Activated T-helper 1 cell treated with anti-CD3 and anti-CD28 coated beads, Interleukin-12 subunit alpha, Interleukin-12 subunit beta, Interleukin-2, Interleukin-4 antibody, amounts not matched to agents 30 ng/mL and 10 ng/mL and 1 ng/mL, durations not matched to agents 14 hours and 24 hours and 36 hours (primary cell): ENCODE results near the gene GSTM1. TPM values are rescaled to one million over a fixed set of nuclear protein-coding genes. Genes with fewer than 3 reads are reported as not detected.
"Not testable (repeated sequence)": the region's sequence is repeated elsewhere in the genome, so short reads cannot be mapped to it uniquely, and the experiment has no call there.

Experiments
- DNase-seq: peaks from one replicate; pipeline ENCODE4 v3.0.0; 2021; ENCODE audit warnings: low spot score
- H3K27ac Mint-ChIP-seq: one replicate; pipeline ENCODE4 v1.8.0; 2021; ENCODE audit warnings: mild to moderate bottlenecking, mixed read lengths
- H3K27me3 Mint-ChIP-seq: one replicate; pipeline ENCODE4 v1.8.0; 2022; ENCODE audit warnings: mild to moderate bottlenecking, moderate library complexity, mixed read lengths; ENCODE audit not compliant: insufficient read depth
- H3K36me3 Mint-ChIP-seq: one replicate; pipeline ENCODE4 v1.8.0; 2021; ENCODE audit warnings: low read depth, mixed read lengths
- H3K4me1 Mint-ChIP-seq: one replicate; pipeline ENCODE4 v1.8.0; 2021; ENCODE audit warnings: low read depth, mixed read lengths
- H3K4me3 Mint-ChIP-seq: one replicate; pipeline ENCODE4 v1.8.0; 2021; ENCODE audit warnings: mild to moderate bottlenecking, moderate library complexity, mixed read lengths
- H3K9me3 Mint-ChIP-seq: one replicate; pipeline ENCODE4 v1.8.0; 2021; ENCODE audit warnings: mixed read lengths
- intact Hi-C: fragments of 100-400 bp; cut with micrococcal nuclease; formaldehyde crosslinking; loops from one replicate; pipeline ENCODE4 v1.15.1; 2024
- total RNA-seq: library from RNA; stranded (reverse); gene quantifications from 2 replicates; pipeline ENCODE4 v1.2.3, GENCODE V29; 2022

Gene GSTM1
- total RNA-seq, 1 donor from 2014 or later: 86.4 TPM

DNA sequence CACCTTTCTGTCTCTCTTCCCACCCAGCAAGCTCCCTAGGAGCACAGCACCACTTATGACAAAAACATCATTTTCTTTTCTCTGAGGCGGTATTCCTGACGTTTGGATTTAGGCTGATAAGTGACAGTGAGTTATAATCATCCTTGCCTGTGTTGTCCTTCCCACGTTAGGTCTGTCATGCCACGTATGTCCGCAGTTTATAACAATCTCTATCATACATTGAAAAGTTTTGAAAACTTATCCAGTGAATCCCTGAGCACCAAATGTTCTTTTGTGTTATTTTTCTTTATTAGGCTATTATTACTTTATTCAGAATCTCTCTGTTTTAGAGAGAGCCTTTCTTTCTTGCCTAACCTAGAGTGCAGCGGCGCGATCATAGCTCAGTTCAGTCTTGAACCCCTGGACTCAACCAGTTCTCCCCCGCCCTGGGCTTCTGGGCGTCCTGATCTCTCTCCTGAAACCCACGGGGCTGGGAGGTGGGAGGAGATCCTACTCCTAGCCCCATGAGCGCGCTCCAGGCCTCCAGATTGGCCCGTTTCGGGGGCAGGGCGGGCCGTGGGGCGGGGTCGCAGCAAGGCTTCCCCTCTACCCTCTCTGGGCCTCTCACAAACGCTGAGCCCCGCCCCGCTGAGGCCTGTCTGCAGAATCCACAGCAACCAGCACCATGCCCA, 20.0 kb upstream of the GSTM1 start, which contains the start of gene GSTM2:
Gene GSTM2 (plus strand): TSS at position 606 of the 671 bp plus-strand sequence. CDS start 59 bp downstream, at position 665.
- Mint-ChIP-seq H3K4me1 (peaks cover 16% of the 10 kb centered on the region), H3K27me3 (no peaks in the 10 kb centered on the region), H3K9me3 (no peaks in the 10 kb centered on the region), H3K4me3 (peak within 1 kb of the TSS; percentile 73), H3K27ac (no peak within 1 kb of the TSS), H3K36me3 (peaks cover 5% of the 10 kb centered on the region)
- peak; percentile 83 for DNase-seq
- intact Hi-C loops: loop anchor here (1.0 to 2.0 kb wide), 3 partner anchors 11 to 47 kb away; partner anchors contain the start of genes GSTM1 and GSTM4

DNA sequence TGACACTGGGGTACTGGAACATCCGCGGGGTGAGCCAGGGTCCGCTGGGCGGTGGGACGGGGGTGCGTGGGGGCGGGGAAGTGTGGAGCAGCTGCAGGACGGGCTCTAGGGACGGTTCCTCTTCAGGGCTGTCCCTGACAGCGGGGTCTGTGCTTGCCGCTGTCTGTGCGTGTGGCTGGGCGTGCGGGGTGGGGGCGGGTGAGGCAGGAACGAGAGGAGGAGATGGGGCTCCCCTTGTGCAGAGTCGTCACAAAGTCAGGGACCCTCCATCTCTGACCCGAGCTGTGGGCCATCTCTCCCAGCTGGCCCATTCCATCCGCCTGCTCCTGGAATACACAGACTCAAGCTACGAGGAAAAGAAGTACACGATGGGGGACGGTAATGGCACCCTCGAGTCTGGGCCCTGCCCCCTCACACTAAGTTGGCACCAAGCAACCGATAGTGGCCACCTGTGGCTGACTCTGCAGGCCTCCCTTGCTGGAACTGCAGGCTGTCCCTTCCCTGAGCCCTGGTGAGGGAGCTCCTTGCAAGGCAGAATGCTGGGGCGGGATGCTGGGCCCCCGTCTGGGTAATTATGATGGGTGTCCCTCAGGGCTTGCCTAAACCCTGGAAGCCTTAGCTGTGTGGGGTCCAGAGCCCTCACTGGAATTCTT, 19.4 kb upstream of the GSTM1 start:
- Mint-ChIP-seq H3K27me3 (no peaks in the 10 kb centered on the region), H3K36me3 (peaks cover 5% of the 10 kb centered on the region), H3K4me1 (peaks cover 16% of the 10 kb centered on the region), H3K4me3 (peak overlapping the region; percentile 73), H3K27ac (no peak overlapping the region), H3K9me3 (no peaks in the 10 kb centered on the region)
- intact Hi-C loops: loop anchor here (2.0 kb wide), 2 partner anchors 19 to 47 kb away; partner anchors contain the start of gene GSTM1
- DNase-seq: no peak

DNA sequence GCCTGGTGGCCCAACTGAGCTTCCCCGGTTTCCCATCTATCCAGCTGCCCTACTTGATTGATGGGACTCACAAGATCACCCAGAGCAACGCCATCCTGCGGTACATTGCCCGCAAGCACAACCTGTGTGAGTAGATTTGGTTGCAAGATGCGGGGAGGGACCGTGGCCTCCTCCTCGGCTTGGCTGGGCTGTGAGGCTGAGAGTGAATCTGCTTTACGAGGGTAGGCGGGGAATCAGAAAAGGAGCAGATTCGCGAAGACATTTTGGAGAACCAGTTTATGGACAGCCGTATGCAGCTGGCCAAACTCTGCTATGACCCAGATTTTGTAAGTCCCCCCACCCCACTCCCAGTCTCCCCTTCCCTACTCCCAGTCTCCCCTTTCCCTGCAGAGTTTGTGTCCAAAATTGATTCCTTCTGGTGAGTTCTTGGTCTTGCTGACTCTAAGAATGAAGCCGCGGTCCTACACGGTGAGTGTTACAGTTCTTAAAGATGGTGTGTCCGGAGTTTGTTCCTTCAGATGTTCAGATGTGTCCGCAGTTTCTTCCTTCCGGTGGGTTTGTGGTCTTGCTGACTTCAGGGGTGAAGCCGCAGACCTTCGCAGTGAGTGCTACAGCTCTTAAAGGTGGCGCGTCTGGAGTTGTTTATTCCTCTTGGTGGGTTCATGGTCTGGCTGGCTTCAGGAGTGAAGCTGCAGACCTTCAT, 18.2 kb upstream of the GSTM1 start:
- peaks cover 5% of the 10 kb centered on the region for H3K36me3 Mint-ChIP-seq

DNA sequence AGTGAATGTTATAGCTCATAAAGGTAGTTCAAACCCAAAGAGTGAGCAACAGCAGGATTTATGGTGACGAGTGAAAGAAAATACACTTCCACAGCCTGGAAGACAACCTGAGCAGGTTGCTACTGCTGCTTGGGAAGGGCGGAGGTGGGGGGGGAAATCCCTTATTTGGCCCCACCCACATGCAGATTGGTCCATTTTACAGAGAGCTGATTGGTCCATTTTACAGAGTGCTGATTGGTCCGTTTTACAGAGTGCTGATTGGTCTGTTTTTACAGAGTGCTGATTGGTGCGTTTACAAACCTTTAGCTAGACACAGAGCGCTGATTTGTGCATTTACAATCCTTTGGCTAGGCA, 17.7 kb upstream of the GSTM1 start:
- intact Hi-C loops: loop anchor here (2.0 kb wide), 2 partner anchors 17 to 49 kb away; partner anchors contain the start of gene GSTM1
- peak overlapping the region; percentile 71 for H3K4me3 Mint-ChIP-seq

More for the DNA sequence above, 18.2 kb upstream of the GSTM1 start:
- intact Hi-C loops: loop anchor here (2.0 kb wide), 2 partner anchors 17 to 49 kb away; partner anchors contain the start of gene GSTM1
- no peak for DNase-seq
- Mint-ChIP-seq H3K27ac (peak overlapping the region; percentile 79), H3K4me3 (peak overlapping the region; percentile 71), H3K4me1 (peaks cover 16% of the 10 kb centered on the region), H3K9me3 (no peaks in the 10 kb centered on the region), H3K27me3 (no peaks in the 10 kb centered on the region)

DNA sequence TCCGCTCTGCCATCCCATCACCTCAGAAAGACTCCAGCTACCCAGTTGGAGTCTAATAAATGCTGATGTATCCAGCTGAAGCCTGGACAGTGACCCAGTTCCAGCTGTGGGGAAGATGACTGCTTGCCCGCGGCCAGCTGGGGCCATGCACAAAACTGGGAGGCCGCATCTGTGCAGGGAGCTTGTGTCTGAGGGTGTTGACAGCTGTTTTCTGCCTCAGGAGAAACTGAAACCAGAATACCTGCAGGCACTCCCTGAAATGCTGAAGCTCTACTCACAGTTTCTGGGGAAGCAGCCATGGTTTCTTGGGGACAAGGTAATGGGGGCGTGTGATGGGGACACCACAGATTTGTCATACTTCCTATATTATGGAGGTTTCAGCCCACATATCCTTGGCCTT, 16.6 kb upstream of the GSTM1 start:
- no peak overlapping the region for H3K4me3 Mint-ChIP-seq
- no peak overlapping the region for H3K27ac Mint-ChIP-seq
- H3K36me3 Mint-ChIP-seq: peaks cover 5% of the 10 kb centered on the region
- peaks cover 16% of the 10 kb centered on the region for H3K4me1 Mint-ChIP-seq
- H3K9me3 Mint-ChIP-seq: no peaks in the 10 kb centered on the region
- intact Hi-C loops: no loop called here
- no peak for DNase-seq
- no peaks in the 10 kb centered on the region for H3K27me3 Mint-ChIP-seq

More for the DNA sequence above, 17.7 kb upstream of the GSTM1 start:
- H3K27ac Mint-ChIP-seq: peak overlapping the region; percentile 79
- H3K4me1 Mint-ChIP-seq: peaks cover 16% of the 10 kb centered on the region
- not testable (repeated sequence) for H3K36me3 Mint-ChIP-seq, H3K9me3 Mint-ChIP-seq, H3K27me3 Mint-ChIP-seq, DNase-seq

DNA sequence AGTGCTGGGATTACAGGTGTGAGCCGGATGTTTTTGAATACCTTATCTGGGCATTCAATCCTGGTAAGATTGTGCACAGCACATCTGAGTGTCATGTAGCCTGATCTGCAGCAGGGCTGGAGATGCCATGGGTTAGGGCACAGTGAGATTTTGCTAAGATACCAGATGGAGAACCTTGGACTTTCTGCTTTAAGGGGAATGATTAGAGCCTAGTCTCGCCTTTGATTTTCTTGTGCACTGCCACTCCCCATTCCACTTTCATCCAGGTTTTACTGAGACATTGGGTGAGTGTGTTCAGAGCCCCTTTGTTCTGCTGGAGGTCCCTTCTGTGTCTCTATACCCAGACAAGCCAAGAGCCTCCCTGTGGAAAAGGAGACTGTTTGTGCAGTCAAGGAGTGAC, 13.8 kb upstream of the GSTM1 start:
- intact Hi-C loops, H3K4me1 Mint-ChIP-seq, DNase-seq: not testable (repeated sequence)

DNA sequence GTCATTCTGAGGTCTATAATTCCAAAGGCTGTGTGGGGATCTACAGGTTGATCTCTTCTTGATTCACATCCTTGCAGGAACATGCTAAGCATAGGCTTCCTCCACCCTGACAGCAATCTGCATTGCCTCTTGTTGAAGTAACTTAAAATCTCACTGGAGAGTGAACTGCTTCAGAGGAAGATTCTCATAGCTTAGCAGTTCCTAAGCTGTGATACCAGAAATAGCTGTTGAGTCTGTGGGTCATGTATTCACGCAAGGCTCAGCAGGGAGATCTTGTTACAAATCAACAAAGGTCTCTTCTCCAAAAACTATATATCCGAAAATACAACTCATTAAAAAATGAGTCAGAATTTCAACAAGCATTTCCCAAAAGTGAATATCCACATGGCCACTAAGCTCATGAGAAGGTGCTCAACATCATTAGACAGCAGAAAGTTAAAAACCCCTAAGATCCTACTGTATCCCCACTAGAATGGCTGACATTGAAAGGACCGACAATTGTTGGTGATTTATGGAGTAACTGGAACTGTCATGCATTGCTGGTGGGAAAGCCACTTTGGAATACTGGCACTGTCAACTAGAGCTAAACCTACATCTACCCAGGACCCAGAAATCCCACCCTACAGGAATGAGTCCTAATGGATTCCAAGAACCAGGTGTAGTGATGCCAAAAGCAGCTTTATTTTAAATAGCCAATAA, 10.8 kb upstream of the GSTM1 start:
- not testable (repeated sequence) for H3K27ac Mint-ChIP-seq, H3K36me3 Mint-ChIP-seq, H3K27me3 Mint-ChIP-seq

More for the DNA sequence above, 13.8 kb upstream of the GSTM1 start:
- not testable (repeated sequence) for H3K27me3 Mint-ChIP-seq, H3K27ac Mint-ChIP-seq, H3K36me3 Mint-ChIP-seq, H3K4me3 Mint-ChIP-seq, H3K9me3 Mint-ChIP-seq

DNA sequence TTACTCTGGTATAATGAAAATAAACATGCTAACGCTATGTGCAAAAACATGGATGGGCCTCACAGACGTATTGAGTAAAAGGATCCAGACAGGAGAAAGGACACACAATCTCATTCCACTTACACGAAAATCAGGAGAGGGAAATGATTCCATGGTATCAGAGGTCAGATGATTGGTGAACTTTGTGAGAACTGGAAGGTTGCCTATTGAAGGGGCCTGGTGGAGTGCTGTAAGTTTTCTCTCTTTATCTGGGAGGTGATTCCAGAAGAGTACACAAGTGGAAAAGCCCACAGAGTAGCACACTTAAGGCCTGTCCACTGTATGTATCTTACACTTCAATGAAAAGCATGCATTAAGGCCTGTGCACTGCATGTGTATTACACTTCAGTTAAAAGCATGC, 10.2 kb upstream of the GSTM1 start:
- H3K4me3 Mint-ChIP-seq: no peak overlapping the region
- H3K4me1 Mint-ChIP-seq: no peaks in the 10 kb centered on the region

More for the DNA sequence above, 10.8 kb upstream of the GSTM1 start:
- intact Hi-C loops, DNase-seq, H3K4me1 Mint-ChIP-seq, H3K4me3 Mint-ChIP-seq, H3K9me3 Mint-ChIP-seq: not testable (repeated sequence)

DNA sequence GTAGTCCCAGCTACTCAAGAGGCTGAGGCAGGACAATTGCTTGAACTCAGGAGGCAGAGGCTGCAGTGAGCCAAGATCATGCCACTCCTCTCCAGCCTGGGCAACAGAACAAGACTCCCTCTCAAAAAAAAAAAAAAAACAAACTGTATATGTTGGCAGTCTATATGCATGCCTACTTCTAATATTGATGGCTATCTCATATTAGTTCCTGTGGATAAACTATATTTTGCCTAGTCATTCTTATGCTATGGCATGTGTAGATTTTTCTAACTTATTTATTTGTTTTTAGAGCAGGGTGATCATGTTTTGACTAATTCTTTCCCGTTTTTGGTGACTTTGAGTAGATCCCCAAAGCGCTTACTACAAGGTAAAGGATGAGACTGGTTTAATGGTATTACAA, 9.0 kb upstream of the GSTM1 start:
- H3K27me3 Mint-ChIP-seq, DNase-seq, H3K4me1 Mint-ChIP-seq, H3K36me3 Mint-ChIP-seq, intact Hi-C loops, H3K9me3 Mint-ChIP-seq, H3K4me3 Mint-ChIP-seq, H3K27ac Mint-ChIP-seq: not testable (repeated sequence)

More for the DNA sequence above, 10.2 kb upstream of the GSTM1 start:
- H3K27me3 Mint-ChIP-seq: no peaks in the 10 kb centered on the region
- H3K27ac Mint-ChIP-seq: no peak overlapping the region
- no peaks in the 10 kb centered on the region for H3K36me3 Mint-ChIP-seq
- DNase-seq: no peak
- H3K9me3 Mint-ChIP-seq: no peaks in the 10 kb centered on the region
- intact Hi-C loops: no loop called here

DNA sequence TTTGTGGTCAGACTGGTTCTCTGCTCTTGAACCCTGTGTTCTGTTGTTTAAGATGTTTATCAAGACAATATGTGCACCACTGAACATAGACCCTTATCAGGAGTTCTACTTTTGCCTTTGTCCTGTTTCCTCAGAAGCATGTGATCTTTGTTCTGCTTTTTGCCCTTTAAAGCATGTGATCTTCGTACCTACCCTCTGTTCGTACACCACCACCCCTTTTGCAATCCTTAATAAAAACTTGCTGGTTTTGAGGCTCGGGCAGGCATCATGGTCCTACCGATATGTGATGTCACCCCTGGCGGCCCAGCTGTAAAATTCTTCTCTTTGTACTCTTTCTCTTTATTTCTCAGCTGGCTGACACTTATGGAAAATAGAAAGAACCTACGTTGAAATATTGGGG, 2.8 kb upstream of the GSTM1 start:
- not testable (repeated sequence) for DNase-seq, H3K9me3 Mint-ChIP-seq, H3K27ac Mint-ChIP-seq, H3K36me3 Mint-ChIP-seq, H3K4me3 Mint-ChIP-seq, H3K27me3 Mint-ChIP-seq
- H3K4me1 Mint-ChIP-seq: peaks cover 18% of the 10 kb centered on the region
- intact Hi-C loops: loop anchor here (5.0 kb wide), 2 partner anchors 58 to 257 kb away; partner anchors contain the start of genes GSTM3 and PSMA5

DNA sequence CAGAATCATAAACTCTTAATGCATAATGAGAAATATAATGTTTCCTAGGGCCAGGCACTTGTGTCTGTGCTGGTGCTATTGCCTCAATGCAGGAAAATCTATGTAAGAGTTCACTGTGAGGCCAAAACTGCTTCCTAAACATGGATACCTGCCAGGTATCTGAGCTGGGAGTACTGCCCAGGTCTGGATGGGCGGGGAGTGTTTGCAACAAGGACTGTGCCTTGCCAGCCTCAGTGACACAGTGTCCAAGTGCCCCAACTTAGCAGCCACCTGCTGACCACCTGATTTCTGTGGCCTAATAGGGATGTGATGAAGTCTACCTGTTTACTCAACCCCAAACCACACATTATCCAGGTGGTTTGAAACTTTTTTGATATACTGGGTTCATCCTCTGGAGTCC, 2.2 kb upstream of the GSTM1 start:
- intact Hi-C loops: loop anchor here (5.0 kb wide), 2 partner anchors 57 to 258 kb away; partner anchors contain the start of genes GSTM3 and PSMA5
- H3K36me3 Mint-ChIP-seq: peaks cover 11% of the 10 kb centered on the region
- not testable (repeated sequence) for H3K27me3 Mint-ChIP-seq, H3K9me3 Mint-ChIP-seq, H3K4me3 Mint-ChIP-seq, DNase-seq, H3K27ac Mint-ChIP-seq
- peaks cover 20% of the 10 kb centered on the region for H3K4me1 Mint-ChIP-seq

DNA sequence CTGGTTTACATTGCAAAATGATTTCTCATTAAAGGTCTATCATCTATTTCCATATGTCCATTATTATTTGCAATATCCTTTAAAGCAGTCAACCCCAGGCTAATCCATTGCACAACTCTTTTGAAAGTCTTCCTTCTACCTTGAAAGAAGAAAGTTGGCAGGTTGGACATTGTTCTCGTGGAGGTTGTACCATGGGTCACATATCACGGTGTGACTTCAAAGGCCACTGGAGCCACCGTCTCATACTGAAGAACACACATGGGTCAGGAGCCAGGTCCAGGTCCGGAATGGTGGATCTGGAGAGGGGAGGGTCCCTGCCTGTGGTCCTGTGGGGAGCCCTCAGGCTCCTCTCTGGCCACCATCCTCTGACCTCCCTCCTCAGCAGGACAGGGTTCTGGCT, 1.7 kb upstream of the GSTM1 start:
- H3K27me3 Mint-ChIP-seq, H3K4me3 Mint-ChIP-seq, H3K9me3 Mint-ChIP-seq, DNase-seq, H3K27ac Mint-ChIP-seq: not testable (repeated sequence)
- Mint-ChIP-seq H3K4me1 (peaks cover 20% of the 10 kb centered on the region), H3K36me3 (peaks cover 14% of the 10 kb centered on the region)
- intact Hi-C loops: loop anchor here (2.0 to 5.0 kb wide), 8 partner anchors 17 to 349 kb away; partner anchors contain the start of genes AHCYL1, GNAI3, GSTM2 and GSTM3
